Measurements from ENCODE around the gene COL6A5. TPM values are rescaled to one million over a fixed set of nuclear protein-coding genes. Genes with fewer than 3 reads are reported as not detected.
A peak's percentile ranks its signal among the peaks of the same experiment; 100 is the strongest.

The COL6A5 gene
- total RNA-seq, 1 donor from 2014 or later = not detected

DNA sequence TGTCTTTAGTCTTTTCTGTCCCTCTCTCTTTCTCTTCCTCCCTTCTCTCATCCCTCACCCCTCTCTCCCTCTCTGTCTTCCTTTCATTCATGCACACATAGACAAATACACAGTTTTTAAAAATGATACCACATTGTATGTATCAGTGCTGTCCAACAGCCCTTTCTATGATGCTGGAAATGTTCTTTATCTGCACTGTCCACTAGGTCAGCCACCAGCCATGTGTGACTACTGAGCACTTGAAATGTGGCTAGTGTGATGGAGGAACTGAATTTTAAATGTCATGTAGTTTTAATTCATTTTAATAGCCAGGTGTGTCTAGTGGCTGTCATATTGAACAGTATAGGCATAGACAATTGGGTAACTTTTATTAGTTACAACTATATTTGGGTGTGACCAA, 34.9 kb downstream of the COL6A5 start:
- no peak overlapping the region for H3K4me3 ChIP-seq (ENCODE audit: low read depth, low read length)
- H3K36me3 ChIP-seq (ENCODE audit: control insufficient read depth, insufficient read depth, low read length) = no peaks in the 10 kb centered on the region
- DNase-seq (ENCODE audit: low read depth) = no peak
- TF ChIP-seq, protein P1, sequence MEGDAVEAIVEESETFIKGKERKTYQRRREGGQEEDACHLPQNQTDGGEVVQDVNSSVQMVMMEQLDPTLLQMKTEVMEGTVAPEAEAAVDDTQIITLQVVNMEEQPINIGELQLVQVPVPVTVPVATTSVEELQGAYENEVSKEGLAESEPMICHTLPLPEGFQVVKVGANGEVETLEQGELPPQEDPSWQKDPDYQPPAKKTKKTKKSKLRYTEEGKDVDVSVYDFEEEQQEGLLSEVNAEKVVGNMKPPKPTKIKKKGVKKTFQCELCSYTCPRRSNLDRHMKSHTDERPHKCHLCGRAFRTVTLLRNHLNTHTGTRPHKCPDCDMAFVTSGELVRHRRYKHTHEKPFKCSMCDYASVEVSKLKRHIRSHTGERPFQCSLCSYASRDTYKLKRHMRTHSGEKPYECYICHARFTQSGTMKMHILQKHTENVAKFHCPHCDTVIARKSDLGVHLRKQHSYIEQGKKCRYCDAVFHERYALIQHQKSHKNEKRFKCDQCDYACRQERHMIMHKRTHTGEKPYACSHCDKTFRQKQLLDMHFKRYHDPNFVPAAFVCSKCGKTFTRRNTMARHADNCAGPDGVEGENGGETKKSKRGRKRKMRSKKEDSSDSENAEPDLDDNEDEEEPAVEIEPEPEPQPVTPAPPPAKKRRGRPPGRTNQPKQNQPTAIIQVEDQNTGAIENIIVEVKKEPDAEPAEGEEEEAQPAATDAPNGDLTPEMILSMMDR (IDR thresholded peaks at IDR 0.05; ENCODE audit: insufficient read depth, low read length, poor library complexity, severe bottlenecking) = no peak
- H3K27me3 ChIP-seq (ENCODE audit: control insufficient read depth, insufficient read depth, low read length) = no peaks in the 10 kb centered on the region

DNA sequence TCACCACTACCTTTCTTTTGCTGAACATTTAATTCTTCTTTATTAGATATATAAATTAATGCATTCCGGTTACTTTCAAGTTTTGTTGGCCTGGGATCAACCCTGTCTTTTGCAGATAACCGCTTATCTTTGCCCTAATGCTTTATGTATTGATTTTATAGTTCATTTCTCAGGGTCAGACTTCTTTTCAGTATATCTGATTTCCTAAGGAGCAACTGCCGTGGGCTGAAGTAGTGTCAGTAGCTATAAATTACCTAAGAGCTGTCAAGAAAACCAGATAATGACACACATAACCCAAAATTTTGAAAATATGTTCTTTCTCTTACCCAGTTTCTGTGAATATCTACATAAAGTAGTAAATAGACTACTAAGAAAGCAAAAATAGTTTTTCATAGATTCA, 38.0 kb downstream of the COL6A5 start:
- TF ChIP-seq, protein P1 (IDR thresholded peaks at IDR 0.05; ENCODE audit: insufficient read depth, low read length, poor library complexity, severe bottlenecking) = no peak
- H3K27me3 ChIP-seq (ENCODE audit: control insufficient read depth, insufficient read depth, low read length) = no peaks in the 10 kb centered on the region
- H3K36me3 ChIP-seq (ENCODE audit: control insufficient read depth, insufficient read depth, low read length) = no peaks in the 10 kb centered on the region
- DNase-seq (ENCODE audit: low read depth) = no peak
- H3K4me3 ChIP-seq (ENCODE audit: low read depth, low read length) = no peak overlapping the region

DNA sequence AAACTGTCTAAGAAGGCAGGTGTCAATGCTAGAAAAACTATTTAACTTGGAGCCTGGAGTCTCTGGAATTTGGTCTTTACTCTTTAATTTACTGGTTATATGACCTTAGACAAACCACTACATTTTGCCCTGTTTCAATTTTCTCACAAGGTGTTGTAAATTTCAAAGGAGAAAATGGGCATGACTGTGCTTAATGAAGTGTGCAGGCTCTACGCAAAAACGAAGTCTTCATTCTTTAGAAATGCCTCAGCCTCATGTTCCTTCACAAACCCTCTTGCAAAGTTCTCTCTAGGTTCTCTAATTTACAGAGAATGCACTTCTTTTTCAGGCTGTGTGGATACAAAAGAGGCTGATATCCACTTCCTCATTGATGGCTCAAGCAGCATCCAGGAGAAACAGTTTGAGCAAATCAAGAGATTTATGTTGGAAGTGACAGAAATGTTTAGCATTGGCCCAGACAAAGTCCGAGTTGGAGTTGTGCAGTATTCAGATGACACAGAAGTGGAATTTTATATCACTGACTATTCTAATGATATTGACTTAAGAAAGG, 39.1 kb downstream of the COL6A5 start:
- Histone ChIP-seq H3K27me3 (ENCODE audit: control insufficient read depth, insufficient read depth, low read length) (no peaks in the 10 kb centered on the region), H3K4me3 (ENCODE audit: low read depth, low read length) (no peak overlapping the region), H3K36me3 (ENCODE audit: control insufficient read depth, insufficient read depth, low read length) (no peaks in the 10 kb centered on the region)
- TF ChIP-seq, protein P1 (IDR thresholded peaks at IDR 0.05; ENCODE audit: insufficient read depth, low read length, poor library complexity, severe bottlenecking) = no peak
- DNase-seq (ENCODE audit: low read depth) = peak; percentile 63

DNA sequence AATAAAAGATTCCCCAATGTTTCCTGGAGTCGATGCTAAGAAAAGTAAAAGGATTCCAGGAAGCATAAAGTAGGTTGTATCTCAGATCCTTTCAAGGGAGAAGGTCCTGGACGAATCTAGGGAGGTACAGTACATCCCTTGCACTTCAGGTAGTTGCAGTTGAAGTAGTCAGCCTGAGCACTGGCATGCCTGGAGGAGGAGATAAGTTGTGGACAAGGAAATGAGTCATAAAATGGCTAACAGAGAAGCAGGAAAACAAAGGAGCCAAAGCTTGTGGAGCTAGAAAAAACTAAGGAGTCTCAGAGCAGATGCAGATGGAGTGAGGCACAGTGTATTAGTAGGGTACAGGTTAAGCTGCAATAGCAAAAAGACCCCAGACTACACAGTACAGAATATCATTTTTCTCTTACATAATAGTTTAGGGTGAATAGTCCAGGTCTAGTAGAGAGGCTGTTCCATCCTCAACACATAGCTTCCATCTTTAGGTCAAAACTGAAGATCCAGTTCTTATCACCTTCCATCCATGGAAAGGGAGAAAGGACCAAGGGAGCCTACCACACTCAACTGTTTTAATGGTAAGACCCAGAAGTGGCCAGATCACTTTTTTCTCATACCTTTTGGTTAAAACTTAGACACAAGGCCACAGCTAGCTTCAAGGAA, 41.3 kb downstream of the COL6A5 start:
- H3K4me3 ChIP-seq (ENCODE audit: low read depth, low read length) = no peak overlapping the region
- H3K36me3 ChIP-seq (ENCODE audit: control insufficient read depth, insufficient read depth, low read length) = no peaks in the 10 kb centered on the region
- TF ChIP-seq, protein P1 (IDR thresholded peaks at IDR 0.05; ENCODE audit: insufficient read depth, low read length, poor library complexity, severe bottlenecking) = no peak
- H3K27me3 ChIP-seq (ENCODE audit: control insufficient read depth, insufficient read depth, low read length) = no peaks in the 10 kb centered on the region
- DNase-seq (ENCODE audit: low read depth) = peak; percentile 38

DNA sequence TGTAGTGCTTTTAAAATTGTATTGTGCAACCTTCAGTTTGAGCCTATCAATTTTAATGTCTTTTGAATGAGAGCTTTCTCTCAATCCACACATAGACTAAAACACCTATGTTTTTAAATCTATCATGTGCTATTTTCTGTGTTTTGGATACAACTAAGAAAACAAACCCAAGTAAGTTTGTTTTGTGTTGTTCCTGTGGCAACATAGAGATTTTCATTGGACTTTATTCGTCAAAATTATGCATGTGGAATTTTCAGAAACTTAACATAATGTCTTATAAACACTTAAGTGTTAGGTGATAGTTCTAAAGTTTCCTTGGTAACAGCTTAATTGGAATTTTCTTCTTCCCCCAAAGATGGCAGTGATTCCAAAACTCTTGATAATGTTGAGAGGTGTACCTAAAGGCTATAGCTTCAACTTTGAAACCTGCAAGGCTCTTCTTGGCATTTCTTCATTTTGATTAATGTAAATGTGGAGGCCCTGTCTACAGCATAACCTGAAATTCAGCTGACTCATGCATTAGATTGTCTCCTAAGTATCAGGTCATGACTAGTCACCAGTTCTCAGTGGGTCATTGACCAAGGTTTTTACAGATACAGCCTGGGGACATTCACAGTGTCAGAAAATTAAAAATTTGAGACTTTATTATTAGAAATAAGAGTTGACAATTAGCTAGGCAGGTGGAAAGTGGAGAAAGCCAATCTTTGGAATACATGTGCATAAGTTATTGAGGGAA, 44.4 kb downstream of the COL6A5 start:
- H3K4me3 ChIP-seq (ENCODE audit: low read depth, low read length) = no peak overlapping the region
- H3K27me3 ChIP-seq (ENCODE audit: control insufficient read depth, insufficient read depth, low read length) = no peaks in the 10 kb centered on the region
- H3K36me3 ChIP-seq (ENCODE audit: control insufficient read depth, insufficient read depth, low read length) = no peaks in the 10 kb centered on the region
- no peak for DNase-seq (ENCODE audit: low read depth)
- TF ChIP-seq, protein P1 (IDR thresholded peaks at IDR 0.05; ENCODE audit: insufficient read depth, low read length, poor library complexity, severe bottlenecking) = no peak

Measured in kidney epithelial cell (primary cell).